HG02798 (cell line): Measurements from ENCODE around the gene YBX2.

Source experiments
- ATAC-seq: cut with Tn5 transposase; IDR thresholded peaks from one replicate; pipeline ENCODE4 v1.9.1; 2021; ENCODE audit warnings: mild to moderate bottlenecking; ENCODE audit not compliant: unreplicated experiment, poor library complexity

The YBX2 gene

DNA sequence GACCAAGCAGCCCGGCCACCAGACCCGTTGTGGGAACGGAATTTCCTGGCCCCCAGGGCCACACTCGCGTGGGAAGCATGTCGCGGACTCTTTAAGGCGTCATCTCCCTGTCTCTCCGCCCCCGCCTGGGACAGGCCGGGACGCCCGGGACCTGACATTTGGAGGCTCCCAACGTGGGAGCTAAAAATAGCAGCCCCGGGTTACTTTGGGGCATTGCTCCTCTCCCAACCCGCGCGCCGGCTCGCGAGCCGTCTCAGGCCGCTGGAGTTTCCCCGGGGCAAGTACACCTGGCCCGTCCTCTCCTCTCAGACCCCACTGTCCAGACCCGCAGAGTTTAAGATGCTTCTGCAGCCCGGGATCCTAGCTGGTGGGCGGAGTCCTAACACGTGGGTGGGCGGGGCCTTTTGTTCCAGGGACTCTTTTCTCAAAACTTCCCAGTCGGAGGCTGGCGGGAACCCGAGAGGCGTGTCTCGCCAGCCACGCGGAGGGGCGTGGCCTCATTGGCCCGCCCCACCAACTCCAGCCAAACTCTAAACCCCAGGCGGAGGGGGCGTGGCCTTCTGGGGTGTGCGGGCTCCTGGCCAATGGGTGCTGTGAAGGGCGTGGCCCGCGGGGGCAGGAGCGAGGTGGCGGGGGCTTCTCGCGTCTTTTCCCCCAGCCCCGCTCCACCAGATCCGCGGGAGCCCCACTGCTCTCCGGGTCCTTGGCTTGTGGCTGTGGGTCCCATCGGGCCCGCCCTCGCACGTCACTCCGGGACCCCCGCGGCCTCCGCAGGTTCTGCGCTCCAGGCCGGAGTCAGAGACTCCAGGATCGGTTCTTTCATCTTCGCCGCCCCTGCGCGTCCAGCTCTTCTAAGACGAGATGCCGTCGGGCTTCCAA is 13.1 kb downstream of the YBX2 start, which contains the start of gene SLC2A4:
Gene SLC2A4, plus strand, starts transcription at position 645 of the 879 bp plus-strand sequence. Its CDS starts 217 bp downstream, at position 862.
- peak; percentile 74 for ATAC-seq

DNA sequence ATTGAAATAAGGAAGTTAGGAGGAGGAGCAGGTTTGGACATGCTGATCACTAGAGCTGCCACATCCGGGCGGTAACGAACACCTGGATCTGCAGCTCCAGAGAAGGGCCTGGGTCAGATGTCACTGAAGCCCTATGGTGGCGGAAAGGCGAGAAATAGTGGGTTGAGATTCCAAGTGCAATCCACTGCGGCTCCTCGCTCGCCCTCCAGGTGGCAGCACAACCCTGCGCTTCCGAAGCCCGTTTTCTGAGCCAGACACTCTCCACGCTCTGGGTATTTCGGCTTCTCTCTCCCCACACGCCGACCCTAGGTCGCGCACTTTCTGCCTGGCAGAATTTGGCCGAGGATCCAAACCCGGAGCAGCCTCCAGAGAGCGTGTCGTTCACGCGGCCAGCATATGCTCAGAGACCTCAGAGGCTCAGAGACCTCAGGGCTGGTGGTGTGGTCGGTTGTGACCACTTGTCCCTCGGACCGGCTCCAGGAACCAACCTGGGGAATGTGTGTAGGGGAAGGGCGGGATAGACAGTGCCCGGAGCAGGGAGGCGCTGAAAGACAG is 13.8 kb downstream of the YBX2 start:
- ATAC-seq = peak; percentile 61

DNA sequence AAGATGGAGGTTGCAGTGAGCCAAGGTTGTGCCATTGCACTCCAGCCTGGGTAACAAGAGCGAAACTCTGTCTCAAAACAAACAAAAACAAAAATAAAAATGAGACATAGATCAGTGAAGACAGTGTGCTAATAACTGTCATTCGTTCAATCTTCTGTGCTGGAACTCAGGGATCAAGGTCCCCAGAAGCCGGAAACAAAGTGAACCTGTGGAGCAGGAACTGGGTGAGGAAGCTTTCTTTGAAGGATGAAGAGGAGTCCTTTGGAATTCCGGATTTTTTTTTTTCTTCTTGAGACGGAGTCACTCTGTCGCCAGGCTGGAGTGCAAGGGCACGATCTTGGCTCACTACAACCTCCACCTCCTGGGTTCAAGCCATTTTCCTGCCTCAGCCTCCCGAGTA is 15.0 kb downstream of the YBX2 start:
- ATAC-seq = no peak

DNA sequence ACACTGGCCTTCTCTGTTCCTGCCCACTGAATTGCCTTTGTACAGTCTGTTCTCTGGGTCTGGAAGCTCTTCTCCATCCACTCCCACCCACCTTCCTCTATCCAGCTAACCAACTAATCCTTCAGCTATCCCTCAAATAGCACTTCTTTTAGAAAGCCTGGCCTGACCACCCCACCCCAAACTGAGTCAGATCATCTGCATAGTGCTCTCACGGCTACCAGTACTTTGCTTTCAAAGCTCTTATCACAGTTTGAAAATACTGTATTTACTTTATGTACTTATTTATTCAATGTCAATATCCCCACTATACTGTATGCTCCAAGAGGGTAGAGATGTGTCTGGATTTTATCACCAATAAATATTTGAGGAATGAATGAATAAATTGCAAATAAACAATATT is 27.7 kb downstream of the YBX2 start:
- ATAC-seq = no peak

DNA sequence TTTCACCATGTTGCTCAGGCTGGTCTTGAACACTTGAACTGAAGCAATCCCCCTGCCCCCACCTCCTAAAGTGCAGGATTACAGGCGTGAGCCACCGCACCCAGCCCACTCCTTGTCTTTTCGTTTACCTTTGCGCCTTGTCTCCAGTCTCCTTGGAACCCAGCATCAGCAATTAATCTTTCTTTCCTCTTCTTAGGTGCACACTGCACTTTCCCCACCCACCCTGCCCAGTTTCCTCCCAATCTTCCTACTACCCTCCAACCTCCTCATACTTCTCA is 30.7 kb downstream of the YBX2 start:
- ATAC-seq = no peak

DNA sequence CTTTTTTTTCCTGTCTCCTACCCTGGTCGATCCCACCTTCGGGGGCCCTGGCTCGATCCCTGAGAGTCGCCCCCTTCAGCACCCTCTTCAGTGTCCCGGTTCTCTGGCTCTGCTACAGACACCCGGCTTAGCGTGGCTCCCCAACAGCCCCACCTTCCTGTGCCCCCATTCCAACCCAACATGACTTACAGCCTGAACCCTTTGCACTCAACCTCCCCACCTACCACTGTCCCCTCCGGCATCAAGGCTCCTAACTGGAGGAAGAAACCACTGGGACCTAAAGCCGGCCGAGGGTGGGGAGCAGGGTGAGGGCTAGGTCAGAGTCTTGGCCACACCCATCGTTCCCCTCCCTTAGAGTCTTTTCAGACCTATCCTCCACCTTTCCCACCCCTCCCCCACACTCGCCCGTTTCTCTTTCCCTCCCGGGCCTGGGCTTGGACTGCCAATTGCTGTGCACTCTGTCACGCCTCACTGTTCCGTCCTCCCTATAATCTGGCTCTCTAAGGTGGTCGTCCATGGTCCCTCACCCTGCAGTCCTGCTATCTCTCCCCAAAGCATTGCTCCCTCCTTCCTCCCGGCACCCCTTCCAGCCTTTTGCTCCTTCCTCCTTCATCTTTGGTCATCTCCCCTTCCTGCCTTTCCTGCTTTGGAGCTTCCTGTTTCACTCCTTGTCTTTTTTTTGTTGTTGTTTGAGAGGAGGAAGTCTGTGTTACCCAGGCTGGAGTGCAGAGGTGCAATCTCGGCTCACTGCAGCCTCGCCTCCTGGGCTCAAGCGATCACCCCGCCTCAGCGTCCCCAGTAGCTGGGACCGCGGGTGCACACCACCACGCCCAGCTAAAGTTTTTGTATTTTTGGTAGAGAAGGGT is 31.3 kb downstream of the YBX2 start:
- ATAC-seq = no peak

DNA sequence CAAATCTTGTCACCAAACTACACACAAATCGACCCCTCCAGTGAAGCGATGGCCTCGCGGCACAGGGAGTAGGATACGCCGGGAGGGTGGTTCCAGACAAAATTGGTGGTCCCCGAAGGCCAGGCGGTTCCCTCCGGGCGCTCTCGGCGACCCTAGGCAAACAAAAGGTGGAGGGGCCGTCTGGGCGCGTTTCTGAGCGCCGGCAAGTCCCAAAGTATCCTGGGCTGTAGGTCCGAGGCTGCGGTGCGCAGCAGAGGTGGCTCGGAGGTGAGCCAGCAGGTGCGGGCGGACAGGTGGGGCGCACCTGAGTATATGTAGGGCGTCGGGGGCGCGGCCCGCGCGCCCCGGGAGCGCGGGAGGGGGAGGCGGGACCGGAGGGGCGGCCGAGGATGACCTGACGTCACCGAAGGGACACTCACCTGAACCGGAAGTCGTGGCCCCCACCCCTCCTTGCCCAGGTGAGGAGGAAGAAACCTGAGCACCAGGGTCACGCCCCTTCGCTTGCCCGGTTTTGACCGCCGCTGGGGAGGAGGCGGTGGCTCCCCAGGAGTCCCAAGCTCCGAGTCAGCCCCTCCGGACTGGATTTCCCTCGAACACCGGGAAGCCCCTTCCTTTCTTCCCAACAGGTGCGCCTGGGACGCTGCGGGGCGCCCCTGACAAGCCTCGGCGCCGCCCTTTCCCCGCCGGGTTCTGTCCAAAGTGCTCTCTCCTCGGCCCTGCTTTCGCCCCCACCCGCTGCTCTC is 32.1 kb downstream of the YBX2 start, which contains the start of gene CLDN7:
Gene CLDN7, minus strand, starts transcription at position 287 of the 743 bp plus-strand sequence. CDS start 435 bp downstream, outside the sequence.
- ATAC-seq = no peak

DNA sequence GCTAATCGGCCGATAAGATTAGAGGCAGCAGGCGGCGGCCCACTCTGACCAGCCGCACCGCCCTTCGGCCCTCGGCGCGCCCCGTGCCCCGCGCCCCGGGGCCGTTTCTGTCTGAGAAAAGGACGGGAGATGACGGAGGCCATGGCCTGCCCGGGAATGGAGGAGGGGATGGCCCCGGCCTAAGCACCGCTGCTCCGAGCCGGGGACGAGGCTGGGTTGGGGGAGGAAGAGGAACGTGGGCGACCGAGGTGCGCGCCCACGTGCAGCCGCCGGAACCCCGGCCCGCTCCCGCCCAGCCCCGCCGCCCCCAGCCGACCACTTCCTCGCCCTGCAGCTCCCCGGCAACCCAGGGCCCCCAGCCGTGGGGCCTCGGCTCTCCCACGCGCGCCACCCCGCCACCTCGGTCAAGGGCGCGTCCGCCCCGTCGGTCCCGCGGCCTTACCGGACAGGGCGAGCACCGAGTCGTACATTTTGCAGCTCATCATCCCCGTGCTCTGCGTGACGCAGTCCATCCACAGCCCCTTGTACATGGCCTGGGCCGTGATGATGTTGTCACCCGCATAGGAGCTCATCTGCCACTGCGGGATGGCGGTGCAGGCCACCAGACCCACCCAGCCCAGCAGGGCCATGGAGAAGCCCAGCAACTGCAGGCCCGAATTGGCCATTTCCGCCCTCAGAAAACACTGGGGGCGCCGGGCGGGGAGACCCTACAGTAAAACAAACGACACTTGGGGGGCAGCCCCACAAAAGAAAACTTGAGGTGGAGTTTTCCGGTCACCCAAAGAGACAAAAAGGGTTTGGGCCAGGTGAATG is 32.9 kb downstream of the YBX2 start:
- no peak for ATAC-seq

DNA sequence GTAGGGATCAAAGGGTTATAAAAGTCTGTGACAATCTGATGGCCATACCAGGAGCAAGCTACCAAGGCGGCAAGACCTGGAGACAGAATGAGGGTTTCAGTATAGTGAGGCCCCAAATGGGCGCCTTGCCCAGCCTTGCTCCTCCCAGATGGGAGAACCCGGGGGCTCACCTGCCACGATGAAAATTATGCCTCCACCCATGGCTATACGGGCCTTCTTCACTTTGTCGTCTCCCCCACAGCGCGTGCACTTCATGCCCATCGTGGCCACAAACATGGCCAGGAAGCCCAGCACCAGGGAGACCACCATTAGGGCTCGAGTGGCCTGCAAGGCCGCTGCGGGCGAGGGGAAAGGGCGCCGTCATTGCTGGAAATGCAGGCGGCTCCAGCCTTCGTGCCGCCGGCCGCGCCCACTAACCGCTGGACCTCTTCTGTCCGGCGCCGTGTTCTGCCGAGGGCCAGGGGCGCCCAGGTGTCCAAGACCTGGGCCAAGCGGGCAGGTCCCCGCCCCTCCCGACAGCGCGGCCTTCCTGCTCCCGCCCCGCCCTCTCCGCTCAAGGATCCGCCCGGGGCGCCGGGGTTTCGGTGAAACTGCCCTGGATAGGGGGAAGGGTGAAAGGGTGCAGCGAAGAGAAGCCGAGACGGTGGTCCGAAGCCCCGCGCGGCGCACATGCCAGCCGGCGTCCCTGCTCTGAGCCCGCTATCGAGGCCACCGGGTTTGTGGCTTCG is 33.6 kb downstream of the YBX2 start:
- no peak for ATAC-seq

DNA sequence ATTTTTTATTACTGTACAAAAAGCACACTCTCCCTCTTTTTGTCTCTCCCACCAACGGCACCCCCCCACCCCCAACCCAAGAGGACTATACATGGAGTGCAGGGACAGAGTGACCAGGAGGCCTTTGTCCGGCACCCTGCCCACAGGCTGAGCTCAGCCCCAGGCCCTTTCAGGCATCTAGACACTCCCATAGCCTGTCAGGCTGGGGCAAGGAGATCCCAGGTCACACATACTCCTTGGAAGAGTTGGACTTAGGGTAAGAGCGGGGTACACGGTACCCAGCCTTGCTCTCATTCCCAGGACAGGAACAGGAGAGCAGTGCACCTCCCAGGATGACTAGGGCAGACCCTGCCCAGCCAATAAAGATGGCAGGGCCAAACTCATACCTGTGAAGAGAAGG is 34.3 kb downstream of the YBX2 start:
- ATAC-seq = no peak

DNA sequence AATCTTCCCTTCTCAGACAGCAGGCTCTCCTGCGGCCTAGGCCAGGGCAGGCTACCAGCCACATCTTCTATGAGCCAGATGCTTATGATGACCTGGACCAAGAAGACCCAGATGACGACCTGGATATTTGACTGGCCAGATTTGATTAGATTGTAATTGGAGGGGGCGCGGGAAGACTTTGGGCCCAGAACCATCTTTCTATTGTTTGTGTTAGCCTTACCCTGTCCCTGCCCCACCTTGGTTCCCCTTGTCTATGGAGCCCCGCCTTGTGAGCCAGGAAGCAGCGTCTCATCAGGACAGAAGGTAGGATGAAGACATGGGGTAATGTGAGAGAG is 34.9 kb downstream of the YBX2 start:
- no peak for ATAC-seq

DNA sequence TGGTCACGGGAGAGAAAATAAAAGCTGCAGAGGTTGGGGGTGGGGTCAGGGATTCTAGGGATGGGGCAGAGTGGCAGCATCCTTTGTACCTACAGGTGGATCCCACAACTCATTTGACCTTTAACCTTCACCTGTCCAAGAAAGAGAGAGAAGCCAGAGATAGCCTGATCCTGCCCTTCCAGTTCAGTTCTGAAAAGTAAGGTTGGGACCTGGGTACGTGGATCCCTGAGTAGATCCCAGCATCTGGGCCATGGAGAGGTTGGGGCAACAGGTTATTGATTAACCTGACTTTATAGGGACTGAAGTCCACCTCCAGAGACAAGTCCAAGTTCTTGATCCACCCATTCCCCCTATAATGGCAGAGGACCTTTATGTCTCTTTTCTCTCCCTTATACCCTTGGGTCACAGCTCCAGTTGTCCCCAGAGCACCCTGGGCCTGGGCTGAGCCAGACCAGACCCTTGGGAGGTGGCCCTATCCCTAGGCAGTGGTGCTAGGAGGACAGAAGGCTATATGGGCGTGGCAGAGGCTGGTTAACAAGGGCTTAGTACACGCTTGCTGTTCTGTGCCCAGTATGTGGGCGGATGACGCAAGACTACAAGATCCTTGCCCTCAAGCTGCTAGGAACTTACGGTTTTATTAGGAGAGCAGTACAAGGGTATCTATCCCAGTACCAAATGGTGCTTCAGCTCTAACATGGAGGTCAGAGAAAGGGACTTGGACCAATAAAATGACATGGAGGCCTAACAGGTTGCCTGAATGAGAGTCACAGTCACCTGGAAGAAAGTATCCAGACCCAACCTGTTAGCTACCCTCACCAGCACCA is 35.5 kb downstream of the YBX2 start:
- ATAC-seq = no peak

DNA sequence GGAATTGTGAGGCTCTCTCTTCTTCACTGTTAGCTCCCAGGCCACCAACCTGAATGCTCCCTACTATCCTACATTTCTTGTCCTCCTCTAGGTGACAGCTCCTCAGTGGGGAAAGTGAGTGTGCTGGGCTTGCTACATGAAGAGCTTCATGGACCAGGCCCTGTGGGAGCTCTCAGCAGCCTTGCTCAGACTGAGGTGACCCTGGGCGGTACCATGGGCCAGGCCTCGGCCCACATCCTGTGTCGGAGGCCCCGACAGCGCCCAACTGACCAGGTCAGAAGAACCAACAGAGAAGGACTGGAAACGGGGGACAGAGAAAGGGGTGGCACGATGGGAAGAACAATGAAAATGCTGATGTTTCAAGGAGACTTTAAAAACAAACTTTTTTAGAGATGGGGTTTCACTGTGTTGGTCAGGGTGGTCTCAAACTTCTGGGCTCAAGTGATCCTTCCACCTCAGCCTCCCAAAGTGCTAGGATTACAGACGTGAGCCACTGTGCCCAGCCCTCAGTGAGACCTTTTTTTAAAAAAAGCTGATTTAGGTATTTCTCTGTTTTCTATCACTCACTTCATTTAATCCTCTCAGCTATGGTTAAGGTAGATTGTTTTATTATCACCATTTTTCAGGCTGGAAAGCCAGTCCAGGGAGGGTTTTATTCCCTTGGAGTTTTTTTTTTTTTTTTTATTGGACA is 37.5 kb downstream of the YBX2 start:
- ATAC-seq = no peak

DNA sequence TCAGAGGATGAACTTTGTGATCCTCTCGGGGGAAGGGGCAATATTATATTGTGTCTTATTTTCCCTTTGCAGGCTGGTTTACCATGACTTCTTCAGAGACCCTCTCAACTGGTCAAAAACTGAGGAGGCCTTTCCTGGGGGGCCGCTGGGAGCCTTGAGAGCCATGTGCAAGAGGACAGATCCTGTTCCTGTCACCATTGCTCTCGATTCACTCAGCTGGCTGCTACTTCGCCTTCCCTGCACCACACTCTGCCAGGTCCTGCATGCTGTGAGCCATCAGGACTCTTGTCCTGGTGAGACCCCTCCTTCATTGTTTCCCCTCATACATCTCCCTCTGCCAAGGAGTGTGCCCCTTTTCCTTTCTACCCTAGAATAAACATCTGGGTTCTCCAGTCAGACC is 39.9 kb downstream of the YBX2 start:
- ATAC-seq = no peak

DNA sequence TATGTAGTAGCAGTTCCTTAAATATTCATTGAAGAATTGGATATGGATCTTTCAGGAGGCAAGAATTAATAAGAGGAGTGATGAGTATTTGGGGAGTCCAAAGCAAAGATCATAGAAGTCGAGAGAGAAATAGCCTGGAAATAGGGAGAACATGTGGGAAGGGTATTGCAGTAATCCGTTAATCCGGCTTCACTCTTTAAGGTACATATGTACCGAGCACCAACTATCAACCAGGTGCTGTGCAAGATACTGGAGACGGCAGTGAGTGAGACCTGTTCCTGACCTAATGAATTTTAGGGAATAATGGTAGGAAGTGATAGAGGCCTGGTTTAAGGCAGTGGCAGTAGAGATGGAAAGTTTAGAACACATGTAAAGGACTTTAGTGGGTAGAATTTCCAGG is 41.4 kb downstream of the YBX2 start:
- no peak for ATAC-seq

DNA sequence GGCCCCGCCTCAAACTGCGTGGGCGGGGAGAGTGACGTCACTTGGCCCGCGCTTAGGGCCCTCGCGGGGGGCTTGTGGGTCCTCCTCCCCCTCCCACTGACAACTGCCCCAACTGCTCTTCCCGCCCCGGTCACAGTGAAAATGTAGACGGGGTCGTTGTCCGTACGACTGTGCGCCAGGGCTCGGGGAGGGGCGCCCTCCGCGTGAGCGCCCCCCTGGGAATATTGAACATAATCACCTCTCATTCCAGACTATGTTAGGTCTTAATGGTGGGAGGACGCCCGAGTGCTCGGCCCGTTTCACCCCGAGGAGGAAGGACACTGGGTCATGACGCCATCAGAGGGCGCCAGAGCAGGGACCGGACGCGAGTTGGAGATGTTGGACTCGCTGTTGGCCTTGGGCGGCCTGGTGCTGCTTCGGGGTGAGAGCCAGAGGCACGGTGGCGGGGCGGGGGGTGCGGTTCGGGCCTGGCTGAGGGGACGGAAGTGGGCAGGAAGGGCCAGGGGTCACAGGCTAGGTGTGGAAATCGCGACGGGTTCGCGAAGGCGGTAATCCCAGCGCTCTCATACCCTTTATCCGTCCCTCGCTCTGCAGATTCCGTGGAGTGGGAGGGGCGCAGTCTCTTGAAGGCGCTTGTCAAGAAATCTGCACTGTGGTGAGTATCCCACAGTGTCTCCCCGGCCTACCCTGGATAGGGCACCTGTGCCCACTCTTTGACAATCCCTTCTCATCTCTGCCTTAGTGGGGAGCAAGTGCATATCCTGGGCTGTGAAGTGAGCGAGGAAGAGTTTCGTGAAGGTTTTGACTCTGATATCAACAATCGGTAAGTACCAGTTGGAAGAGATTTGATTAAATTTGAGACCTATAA is 42.0 kb downstream of the YBX2 start, which contains the start of gene ELP5:
Gene ELP5, plus strand, starts transcription at position 40 of the 868 bp plus-strand sequence. Its CDS starts 336 bp downstream, at position 376.
- peak; percentile 51 for ATAC-seq
